ENCODE measurements around the gene KCNQ1. TPM values are rescaled to one million over a fixed set of nuclear protein-coding genes. Genes with fewer than 3 reads are reported as not detected.

The KCNQ1 gene
- total RNA-seq, 2 donors from 2014 or later: 4.4 to 25.3 TPM

GRCh38 chr11:2732261-2732939 lies 287.6 kb downstream of the KCNQ1 start:
- Histone ChIP-seq H3K36me3 (no peaks in the 10 kb centered on the region), H3K4me1 (ENCODE audit: control insufficient read depth in 1 of 2, low read depth in 2 of 2) (no peaks in the 10 kb centered on the region), H3K9me3 (no peaks in the 10 kb centered on the region), H3K27me3 (replicated peaks; ENCODE audit: insufficient read depth) (no peaks in the 10 kb centered on the region), H3K27ac (no peak overlapping the region), H3K4me3 (no peak overlapping the region)
- no peak for TF ChIP-seq CTCF (IDR thresholded peaks at IDR 0.05)
- ATAC-seq (ENCODE audit: insufficient number of reproducible peaks, low FRiP score, low read depth): no peak
- DNase-seq (ENCODE audit: low spot score): no peak

DNA sequence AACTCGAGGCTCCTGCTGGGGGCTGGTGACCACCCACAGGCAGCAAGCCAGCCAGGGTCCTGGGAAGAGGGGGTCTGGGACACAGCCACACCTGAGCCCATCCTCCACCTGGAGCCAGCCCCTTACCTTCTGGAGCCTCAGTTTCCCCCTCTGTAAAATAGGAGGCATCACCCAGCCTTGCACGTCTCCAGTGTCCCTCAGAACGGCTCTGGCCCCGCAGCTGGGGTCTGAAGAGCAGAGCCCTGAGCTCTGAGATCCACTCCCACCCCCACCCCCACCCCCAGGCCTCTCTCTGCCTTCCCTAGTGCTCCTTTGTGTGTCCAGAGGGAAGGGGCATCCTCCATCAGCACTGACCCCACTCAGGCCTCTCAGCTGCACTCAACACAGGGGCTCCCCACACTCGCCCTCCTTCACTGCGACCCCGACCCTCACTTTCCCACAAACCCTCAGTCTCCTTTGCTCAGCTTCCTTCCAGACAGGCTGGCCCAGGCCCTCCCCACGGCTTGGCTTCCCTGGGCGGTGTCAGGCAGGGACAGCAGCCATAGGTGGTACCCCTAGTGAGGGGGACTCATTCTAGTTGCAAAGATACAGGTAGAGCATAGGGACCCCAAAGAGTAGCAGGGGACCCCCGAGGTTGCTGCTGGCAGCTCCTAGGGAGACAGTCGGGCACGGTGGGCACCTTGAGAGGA lies 288.3 kb downstream of the KCNQ1 start:
- no peaks in the 10 kb centered on the region for H3K4me1 ChIP-seq (ENCODE audit: control insufficient read depth in 1 of 2, low read depth in 2 of 2)
- no peaks in the 10 kb centered on the region for H3K36me3 ChIP-seq
- no peaks in the 10 kb centered on the region for H3K9me3 ChIP-seq
- H3K4me3 ChIP-seq: no peak overlapping the region
- H3K27me3 ChIP-seq (replicated peaks; ENCODE audit: insufficient read depth): no peaks in the 10 kb centered on the region
- TF ChIP-seq CTCF (IDR thresholded peaks at IDR 0.05): no peak
- ATAC-seq (ENCODE audit: insufficient number of reproducible peaks, low FRiP score, low read depth) (no peak), DNase-seq (ENCODE audit: low spot score) (no peak)
- H3K27ac ChIP-seq: no peak overlapping the region

DNA sequence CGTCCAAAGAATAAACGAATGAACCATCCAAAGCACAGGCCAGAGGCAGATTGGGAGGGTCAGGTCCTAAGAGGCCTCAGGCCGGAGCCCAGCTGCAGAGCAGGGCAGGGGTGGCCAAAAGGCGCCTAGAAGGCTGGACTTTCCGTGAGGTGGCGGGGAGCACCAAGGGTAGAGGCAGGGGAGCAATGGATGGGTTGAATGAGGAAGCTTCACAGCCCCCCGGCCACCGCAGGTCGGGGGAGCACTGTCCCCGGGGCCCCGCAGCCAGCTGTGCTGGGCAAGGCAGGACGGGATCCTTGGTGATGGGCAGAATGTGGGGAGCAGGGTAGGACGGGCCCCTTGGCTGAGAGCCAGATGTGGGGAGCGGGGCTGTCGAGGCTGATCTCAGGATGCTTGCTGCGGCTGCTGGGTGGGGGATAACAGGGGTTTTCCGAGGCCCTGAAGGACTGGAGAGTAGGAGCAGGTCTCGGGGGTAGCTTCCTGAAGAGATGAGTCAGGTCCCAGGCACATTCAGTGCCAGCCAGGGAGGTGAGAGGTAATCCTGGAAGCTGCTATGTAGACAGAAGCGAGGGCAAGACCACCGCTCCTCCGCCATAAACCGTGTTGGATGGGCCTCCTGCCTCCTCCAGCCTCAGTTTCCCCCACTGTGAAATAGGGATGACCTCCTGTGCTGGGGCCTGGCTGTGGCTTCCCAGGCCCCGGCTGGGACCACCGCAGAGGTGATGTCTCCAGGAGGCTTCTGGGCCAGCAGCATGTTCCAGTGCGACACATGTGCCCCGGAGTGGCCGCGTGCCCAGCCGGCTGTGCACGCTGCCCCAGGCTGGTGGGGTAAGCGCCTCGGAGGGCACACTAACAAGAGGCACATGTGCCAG lies 289.6 kb downstream of the KCNQ1 start:
- no peaks in the 10 kb centered on the region for H3K9me3 ChIP-seq
- H3K36me3 ChIP-seq: no peaks in the 10 kb centered on the region
- no peaks in the 10 kb centered on the region for H3K4me1 ChIP-seq (ENCODE audit: control insufficient read depth in 1 of 2, low read depth in 2 of 2)
- no peak overlapping the region for H3K27ac ChIP-seq
- H3K4me3 ChIP-seq: no peak overlapping the region
- DNase-seq (ENCODE audit: low spot score): no peak
- TF ChIP-seq CTCF (IDR thresholded peaks at IDR 0.05): no peak
- no peaks in the 10 kb centered on the region for H3K27me3 ChIP-seq (replicated peaks; ENCODE audit: insufficient read depth)
- no peak for ATAC-seq (ENCODE audit: insufficient number of reproducible peaks, low FRiP score, low read depth)

GRCh38 chr11:2735053-2735589 lies 290.3 kb downstream of the KCNQ1 start:
- DNase-seq (ENCODE audit: low spot score): no peak
- H3K27ac ChIP-seq: no peak overlapping the region
- H3K27me3 ChIP-seq (replicated peaks; ENCODE audit: insufficient read depth): no peaks in the 10 kb centered on the region
- H3K4me1 ChIP-seq (ENCODE audit: control insufficient read depth in 1 of 2, low read depth in 2 of 2): no peaks in the 10 kb centered on the region
- no peaks in the 10 kb centered on the region for H3K36me3 ChIP-seq
- no peak overlapping the region for H3K4me3 ChIP-seq
- no peaks in the 10 kb centered on the region for H3K9me3 ChIP-seq
- no peak for ATAC-seq (ENCODE audit: insufficient number of reproducible peaks, low FRiP score, low read depth)
- TF ChIP-seq CTCF (IDR thresholded peaks at IDR 0.05): no peak
